Activated naive CD4-positive, alpha-beta T cell treated with anti-CD3 and anti-CD28 coated beads, Interleukin-2, amount 50 U/mL, for 16 hours (primary cell): ENCODE measurements around the gene PPP1R1A.

Experiments
- DNase-seq: peaks from one replicate; pipeline ENCODE4 v3.0.0-alpha.2; 2020

The PPP1R1A gene

DNA sequence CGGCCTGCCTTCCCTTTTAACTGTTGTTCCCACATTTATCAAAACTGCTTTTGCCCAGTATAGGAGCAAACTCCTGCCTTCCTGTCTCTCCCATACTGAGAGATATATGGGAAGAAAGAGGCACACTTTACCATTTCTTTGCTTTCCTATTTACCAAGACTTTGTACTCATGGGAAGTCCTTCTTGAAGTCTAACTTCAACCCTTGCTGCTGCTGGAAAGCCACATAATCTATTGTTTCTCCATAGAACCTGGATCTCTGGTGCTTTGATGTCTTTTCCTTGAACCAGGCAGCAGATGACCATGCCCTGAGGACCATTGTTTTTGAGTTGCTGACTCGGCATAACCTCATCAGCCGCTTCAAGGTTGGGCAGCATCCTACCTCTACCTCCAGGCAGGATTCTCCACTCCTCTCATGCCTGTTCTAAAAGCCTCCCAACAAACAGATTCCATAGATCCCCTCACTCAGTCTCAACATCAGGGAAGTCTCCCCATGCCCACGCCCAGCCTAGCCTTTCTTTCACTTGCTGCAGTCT, 18.4 kb downstream of the PPP1R1A start:
- no peak for DNase-seq

DNA sequence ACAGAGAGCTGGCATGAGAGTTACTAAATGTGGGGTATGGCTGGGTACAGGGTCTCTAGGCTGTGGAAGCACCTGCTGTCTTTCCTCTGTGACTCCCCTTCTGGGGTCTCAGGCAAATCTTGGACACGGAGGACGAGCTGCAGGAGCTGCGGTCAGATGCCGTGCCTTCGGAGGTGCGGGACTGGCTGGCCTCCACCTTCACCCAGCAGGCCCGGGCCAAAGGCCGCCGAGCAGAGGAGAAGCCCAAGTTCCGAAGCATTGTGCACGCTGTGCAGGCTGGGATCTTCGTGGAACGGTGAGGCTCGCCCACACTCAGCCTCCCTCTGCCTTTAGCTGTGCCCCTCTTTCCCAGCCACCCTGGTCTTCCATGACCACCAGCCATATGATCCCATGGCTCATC, 19.4 kb downstream of the PPP1R1A start:
- no peak for DNase-seq

DNA sequence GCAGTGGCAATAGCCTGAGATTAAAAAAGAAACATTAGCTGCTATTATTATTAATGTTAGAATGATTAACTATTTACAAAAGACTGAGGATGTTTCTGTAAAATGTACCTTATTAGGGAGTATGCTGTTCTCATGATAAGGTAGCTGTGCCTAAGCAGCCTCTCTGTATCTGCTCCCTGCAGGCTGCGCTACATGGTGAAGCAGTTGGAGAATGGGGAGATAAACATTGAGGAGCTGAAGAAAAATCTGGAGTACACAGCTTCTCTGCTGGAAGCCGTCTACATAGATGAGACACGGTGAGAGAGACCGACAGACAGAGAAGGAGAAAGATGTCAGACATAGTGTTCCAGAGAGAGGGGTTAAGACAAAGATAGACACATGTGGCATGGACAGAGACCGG, 21.7 kb downstream of the PPP1R1A start:
- no peak for DNase-seq

DNA sequence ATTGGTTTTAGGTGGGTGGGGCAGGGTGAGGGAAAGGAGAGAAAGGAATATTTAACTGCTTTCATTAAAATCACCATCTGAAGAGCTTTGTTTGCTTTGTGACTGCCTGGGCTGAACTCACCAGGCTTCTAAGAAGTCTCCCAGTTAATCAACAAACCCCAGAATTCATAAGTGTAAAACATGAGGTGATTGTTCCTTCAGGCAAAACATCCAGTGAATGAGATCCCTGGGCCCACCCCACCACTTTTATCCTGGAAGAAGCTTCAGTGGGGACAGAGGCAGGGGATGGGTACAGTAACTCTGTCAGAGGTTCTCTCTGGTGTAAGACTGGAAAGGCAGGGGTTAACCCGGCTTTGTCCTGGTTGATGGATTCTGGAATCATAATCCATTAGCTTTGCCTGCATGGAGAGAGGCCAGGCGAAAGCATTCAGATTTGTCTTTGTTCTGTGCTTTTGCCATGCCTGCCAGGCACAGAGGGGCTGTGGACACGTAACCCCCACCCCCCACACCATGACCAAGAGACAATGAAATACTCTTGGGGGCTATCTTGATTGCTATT, 22.4 kb downstream of the PPP1R1A start:
- no peak for DNase-seq

DNA sequence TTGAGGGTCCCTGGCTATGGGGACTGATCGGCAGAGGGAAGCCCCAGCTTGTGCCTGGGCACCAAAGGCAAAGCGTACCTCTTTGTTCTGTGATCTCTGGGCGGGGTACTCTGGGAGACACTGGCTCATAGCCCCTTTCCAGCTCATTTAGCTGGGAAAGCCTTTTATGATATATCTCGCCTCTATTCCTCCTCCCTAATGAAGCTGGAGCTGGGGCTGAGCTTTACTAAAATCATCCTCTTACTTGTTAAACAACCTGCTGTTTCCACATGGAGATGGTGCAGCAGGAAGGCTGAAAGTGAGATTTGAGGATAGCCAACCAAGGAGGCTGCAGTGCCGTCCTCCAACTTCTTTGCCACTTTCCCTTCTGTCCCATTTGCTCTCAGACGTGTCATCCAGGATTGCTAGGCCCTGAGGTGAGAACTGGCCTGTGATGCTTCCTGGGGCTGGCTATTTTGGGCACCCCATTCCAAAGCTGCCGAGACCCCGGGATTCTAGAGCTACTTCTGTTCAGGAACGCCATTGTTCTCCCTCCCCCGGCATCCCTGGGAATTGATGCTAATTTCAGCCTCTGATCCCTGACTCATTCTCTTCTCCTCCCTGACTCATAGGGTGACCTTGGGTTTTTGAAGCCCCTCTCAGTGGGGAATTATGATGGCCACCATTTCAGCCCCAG, 23.0 kb downstream of the PPP1R1A start:
- DNase-seq, result no peak

DNA sequence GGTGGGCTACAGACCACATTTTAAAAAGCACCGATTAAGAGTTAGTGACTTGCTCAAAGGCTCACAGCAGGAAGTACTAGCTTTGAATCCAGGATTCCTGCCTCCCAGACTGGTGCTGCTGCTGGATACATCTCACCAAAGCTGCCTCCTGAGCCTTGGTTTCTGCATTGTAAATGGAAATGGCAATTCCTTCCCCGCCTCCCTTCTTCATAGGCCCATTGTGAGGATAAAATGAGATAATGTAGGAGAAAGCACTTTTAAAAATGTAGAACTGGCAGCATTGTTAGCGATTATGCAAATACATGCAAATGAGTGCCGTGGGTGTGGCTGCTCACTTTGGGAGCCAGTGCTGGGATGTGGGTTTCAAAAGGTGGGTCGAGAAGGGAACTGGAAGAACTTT, 23.7 kb downstream of the PPP1R1A start:
- no peak for DNase-seq

DNA sequence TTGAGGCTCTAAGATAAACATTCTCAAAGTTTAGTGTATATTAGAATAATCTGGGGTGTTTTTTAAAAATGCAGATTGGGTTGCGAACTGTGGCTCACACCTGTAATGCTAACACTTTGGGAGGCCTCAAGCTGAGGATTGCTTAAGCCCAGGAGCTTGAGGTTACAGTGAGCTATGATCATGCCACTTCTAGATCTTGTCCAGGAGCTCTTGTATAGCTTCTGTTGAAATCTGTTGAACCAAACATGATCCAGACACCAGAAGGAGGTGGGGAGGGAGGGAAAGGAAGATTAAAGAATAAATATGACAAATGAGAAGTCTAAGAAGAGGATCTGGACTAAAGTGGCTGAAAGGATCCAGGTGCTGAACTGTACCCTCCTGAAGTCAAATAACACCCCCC, 24.7 kb downstream of the PPP1R1A start:
- no peak for DNase-seq

DNA sequence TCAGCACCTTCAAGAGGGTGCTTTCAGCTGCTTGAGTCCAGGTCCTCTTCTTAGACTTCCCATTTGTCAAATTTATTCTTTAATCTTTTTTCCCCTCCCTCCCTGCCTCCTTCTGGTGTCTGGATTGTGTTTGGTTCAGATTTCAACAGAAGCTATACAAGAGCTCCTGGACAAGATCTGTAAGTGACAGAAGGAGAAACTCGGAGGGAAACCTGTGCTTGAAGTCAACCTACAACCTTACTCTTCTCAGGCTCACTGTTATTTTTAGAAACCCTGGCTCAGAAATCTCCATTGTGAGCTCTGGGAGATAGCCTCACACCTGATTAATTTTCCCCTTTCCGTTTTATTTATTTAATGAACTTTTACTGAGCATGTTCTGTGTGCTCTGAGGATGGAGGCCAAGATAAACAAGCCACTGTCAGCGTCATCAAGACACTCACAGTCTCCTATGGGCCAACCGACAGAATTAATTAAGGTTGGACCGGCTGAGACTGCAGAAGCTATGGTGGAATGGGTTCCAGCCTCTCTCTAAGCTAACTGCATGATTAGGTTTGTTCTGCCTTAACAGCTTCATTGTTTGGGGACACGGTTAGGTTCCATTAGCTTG, 25.6 kb downstream of the PPP1R1A start:
- no peak for DNase-seq

DNA sequence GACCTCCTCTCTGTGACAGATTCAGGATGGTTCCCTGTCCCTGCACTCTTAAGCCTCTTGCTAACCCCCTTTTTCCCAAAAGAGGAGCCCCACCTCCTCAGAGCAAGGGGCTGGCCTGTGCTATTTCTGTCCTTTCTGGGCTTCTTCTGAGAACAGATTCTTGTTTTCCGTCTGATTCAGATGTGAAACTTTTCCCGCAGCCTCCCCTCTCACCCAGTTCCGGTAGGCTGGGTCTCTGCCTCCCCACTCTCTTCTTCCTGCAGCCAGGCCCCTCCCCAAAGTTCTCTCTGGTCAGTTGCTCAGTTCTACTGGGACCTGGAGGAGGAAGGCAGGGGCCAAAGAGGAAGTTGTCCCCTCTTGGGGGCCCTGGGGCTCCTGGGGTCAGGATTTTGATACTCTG, 27.3 kb downstream of the PPP1R1A start:
- no peak for DNase-seq

DNA sequence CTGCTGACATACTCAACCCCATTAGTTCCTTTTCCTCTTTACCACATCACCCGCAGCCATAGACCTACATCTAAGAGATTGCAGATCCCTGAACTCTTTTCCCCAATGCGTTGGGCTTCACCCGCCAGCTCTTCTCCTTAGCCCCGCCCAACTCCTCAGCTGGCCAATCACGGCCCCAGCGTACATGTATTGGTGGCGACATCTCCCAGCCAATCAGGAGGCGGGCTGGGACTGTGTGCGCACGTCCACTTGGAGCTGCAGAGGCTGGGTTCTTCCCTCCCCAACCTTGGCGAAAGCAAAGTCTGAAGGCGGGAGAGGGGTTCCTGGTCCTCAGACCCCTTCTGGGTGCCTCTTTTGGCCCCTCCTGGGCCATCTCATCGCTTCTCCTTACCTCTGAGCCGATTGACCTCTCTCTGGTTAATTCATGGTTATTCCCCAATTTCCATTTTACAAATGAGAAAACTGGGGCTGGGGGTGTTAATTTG, 28.0 kb downstream of the PPP1R1A start:
- DNase-seq, result peak; percentile 87

DNA sequence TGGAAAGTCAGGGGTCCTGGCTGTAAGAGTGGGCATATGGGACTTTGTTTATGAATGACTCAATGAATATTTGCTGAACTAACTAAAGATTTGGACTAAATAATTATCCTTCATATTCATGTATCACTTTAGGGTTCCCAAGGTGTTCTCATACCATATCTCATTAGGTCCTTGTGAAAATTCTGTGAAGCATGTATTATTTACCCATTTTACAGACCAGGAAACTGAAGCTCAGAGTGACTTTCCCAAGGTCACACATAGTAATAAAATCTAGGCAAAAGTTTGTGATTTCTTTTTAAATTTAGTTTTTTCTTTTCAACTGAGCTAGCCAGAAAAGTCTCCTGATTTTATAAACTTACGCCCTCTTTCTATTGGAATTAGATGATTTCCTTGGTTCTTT, 29.7 kb downstream of the PPP1R1A start:
- no peak for DNase-seq

DNA sequence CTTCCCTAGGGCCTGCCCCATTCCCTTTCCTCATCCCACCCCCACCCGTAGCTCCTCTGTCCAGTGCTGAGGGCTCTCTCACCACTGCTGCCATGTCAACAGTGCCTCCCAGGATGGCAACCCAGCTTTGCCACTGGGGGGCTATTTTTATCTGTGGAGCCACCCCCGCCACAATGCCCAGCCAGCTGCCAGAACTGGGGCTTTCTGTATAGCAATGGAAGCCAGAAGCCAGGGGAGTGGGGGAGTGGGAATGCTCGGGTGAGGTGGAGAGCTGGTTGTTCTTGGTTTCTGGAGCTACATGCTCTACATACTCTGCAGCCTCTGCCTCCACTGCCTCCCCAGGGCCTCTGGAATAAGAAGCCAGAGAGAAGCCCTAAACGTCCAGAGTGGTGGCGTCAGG, 30.1 kb downstream of the PPP1R1A start:
- no peak for DNase-seq

DNA sequence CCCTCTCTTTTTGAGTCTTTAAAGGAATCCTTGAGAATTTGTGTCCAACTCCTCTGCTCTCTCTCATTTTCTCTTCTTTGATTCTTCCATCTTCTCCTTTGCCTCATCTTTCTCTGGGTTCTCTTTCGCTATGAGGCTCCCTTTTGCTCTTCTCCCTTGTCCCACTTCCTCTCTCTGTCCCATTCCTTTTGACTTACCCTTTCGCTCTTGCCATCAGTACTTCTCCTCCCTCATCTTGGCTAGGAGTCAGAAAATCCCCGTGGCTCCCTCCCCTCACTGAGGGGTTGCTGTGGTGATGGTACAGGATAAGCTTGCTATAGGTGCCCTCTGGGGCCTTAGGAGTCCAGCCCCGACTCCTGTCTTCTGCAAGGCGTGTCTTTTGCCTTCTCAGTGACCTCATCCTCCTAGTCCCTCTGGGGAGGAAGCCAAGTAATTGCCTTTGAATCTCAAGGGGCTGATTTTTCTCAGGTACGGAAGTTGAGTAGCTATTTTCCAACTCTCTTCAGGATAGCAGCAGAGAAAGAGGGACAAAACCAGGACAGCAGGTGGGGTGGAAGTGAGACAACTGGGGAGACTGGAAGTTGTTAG, 32.7 kb downstream of the PPP1R1A start:
- DNase-seq, result no peak

DNA sequence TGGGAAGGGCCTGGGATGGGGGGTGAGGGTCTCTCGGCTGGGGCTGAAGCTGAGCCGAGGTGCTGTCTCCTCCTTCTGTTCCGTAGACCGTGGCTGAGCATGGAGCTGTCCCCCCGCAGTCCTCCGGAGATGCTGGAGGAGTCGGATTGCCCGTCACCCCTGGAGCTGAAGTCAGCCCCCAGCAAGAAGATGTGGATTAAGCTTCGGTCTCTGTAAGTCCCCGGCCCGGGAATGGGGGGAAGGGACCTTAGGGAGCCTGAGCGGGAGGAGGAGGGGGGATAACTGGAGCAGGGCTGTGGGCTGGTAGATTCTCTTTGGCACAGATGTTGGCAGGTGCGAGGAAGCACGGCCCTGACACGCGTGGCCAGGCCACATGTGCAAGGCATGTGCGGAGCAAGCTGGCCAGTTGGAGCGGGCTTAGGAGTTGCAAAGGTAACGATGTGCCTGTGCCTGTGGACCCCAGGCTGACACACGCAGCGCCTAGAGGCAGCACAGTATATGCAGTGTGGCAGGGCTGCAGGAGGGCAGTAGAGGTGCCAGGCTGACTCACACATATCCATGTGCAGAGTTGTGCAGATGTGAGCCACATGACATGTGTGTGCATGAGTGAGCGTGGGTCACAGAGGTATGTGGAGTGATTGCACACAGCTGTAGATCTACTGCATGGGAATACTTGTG, 38.5 kb downstream of the PPP1R1A start:
- peak; percentile 58 for DNase-seq

DNA sequence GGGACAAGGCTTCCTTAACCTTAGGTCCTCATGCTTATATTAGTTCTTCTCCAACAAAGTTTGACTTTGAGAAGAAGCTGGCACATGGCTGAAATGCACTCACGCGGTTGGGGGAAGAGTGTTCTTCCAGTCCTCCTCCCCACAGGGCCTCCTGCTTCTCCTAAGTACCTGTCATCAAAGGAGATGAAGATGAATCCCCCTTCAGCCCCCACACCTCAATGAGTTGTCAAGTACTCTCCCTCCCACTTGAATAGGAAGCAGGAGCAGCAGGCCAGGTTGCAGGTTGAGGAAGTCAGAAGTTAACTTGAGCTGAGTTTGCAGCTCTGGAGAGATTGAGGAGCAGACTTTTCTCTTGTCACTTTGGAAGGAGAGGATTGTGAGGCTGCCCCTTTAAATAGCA, 41.9 kb downstream of the PPP1R1A start:
- no peak for DNase-seq

DNA sequence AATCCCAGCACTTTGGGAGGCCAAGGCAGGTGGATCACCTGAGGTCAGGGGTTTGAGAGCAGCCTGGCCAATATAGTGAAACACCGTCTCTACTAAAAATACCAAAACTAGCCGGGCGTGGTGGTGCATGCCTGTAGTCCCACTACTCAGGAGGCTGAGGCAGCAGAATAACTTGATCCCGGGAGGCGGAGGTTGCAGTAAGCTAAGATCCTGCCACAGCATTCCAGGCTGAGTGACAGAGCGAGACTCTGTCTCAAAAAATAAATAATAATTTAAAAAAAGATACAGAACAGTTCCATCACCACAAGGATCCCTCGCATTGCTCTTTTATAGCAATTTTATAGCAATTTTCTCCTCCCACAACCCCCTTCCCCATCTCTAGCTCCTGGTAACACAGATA, 43.7 kb downstream of the PPP1R1A start:
- no peak for DNase-seq

DNA sequence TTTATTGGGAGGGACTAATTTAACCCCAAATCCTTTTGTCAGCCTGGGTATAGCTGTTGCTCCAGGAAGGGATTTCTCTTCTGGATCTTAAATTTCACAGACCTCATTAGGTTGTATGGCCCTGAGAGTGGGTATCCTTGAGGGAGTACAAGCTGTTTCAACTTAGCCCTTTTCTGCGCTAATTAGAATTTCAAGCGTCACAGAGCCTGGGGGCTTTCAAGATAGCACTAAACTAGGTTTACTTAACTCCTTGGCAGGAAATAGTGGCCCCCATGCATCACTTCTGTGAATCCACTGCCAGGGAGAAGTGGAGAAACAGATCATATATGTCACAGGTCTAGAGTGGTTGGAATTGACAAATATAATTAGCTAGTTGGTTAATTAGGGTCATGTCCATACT, 44.9 kb downstream of the PPP1R1A start:
- DNase-seq, result no peak

DNA sequence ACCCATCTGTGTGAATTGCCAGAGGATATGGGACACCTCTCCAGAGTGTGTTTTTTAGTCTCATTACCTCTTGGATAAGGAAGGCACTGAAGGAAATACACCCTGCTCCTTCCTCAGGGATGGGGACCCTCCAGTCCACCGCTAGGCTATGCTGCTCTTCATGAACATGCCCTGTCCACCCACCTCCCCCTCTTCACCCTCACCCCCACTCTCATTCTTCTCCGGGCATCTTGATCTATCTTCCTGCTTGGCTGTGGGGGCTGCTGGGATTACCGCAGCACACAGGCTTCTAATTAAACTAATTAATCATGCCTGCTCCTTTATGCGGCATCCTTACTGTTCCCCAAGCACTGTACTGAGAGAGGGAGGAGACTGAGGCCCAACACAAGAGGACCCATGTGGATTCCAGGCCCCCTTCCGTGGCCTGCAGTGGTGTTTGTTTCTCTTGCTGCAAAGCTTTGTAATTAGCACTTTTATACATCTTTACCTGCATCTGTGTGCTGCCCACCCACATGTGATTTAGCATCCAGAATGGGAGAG, 46.6 kb downstream of the PPP1R1A start:
- no peak for DNase-seq

DNA sequence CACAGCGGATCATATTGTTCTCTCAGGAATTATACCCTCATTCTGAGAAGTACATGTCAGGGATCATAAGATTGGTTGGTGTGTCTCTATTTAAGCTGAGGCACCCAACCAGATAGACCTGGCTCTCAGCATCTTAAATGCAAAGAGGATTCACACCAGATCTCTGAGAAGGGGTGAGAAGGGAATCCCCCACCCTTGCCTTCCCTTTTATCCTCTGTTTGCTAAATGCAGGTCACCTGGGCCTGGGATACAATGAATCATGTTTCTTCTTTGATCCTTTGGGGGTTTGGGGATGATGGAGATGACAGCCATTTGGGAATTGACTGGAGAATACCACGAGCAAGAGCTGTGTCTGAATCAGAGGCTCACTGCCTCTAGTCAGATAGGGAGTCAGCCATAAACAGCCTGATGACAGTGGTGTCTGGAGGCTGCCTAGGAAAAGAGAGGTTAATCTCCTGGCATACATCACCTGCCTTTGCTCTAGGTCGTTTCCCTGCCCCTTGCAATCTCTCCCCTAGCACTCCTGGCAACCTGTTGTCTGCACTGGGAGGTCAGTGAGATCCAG, 50.2 kb downstream of the PPP1R1A start:
- DNase-seq, result no peak

DNA sequence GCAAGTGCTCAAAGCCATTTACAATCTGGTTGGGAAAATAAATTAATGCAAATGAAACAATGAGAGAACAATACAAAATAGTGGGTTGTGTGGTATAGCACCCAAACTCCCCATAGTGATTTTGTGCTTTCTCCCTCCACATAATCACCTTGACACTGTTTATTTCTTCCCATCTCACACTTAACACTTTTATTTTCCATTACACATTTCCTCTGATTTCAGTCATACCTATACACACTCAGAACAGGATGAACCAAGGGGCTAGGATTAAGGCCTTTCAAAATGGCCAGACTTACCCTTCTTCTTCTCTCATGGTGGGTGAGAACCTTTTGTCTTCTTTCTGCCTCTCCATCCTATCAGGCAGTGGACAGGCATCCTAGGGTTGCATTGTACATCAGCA, 53.0 kb downstream of the PPP1R1A start:
- DNase-seq, result no peak

DNA sequence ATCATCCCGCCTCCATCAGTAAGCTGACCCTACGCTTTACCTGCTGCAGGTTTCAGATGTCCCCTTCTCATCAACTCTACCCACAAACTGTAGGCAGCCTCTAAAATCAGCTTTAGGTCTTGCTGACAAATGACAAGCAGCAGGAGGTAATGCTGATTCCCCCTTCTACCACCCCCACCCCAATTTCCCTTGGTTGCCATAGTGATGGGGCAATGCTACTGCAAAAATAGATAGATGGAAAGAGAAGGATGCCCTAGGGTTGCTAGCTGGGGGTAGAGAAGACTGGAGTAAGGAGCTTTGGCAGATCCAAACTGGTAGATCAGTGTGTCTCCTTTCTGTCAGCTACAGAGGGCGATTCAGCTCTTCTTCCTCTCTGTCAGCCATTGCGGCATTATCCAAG, 58.9 kb downstream of the PPP1R1A start:
- no peak for DNase-seq
